AG10803 (cell line): ENCODE measurements around the gene NUP62.

Experiments
- DNase-seq: peaks from one replicate; pipeline ENCODE4 v3.0.0; 2010; ENCODE audit warnings: low read depth
- H3K4me3 ChIP-seq: 2 replicates; pipeline ENCODE4 v1.5.1; 2011; ENCODE audit warnings: mild to moderate bottlenecking, low read length, control low read depth
- CTCF ChIP-seq: conservative IDR thresholded peaks from 2 replicates; pipeline ENCODE4 v1.5.1; 2011; ENCODE audit warnings: mild to moderate bottlenecking, low read length, control low read depth, inconsistent platforms

The NUP62 gene

GRCh38 chr19:49892716-49893115 lies 36.6 kb downstream of the NUP62 start:
- H3K4me3 ChIP-seq, result no peak overlapping the region
- no peak for DNase-seq
- TF ChIP-seq CTCF, result no peak

GRCh38 chr19:49891393-49891792 lies 37.9 kb downstream of the NUP62 start:
- H3K4me3 ChIP-seq, result no peak overlapping the region

GRCh38 chr19:49890349-49891311 lies 38.7 kb downstream of the NUP62 start:
- no peak for TF ChIP-seq CTCF
- H3K4me3 ChIP-seq, result no peak overlapping the region
- DNase-seq, result no peak

More at GRCh38 chr19:49891393-49891792, 37.9 kb downstream of the NUP62 start:
- no peak for TF ChIP-seq CTCF
- DNase-seq, result no peak

- H3K4me3 ChIP-seq, result no peak overlapping the region
- TF ChIP-seq CTCF, result peak; percentile 57
- peak; percentile 60 for DNase-seq
Measured at GRCh38 chr19:49889687-49890348, 39.5 kb downstream of the NUP62 start.

GRCh38 chr19:49889038-49889686 lies 40.1 kb downstream of the NUP62 start:
- TF ChIP-seq CTCF, result no peak
- H3K4me3 ChIP-seq, result no peak overlapping the region
- DNase-seq, result no peak

- no peak for TF ChIP-seq CTCF
- no peak overlapping the region for H3K4me3 ChIP-seq
- no peak for DNase-seq
Measured at GRCh38 chr19:49888510-49888824, 40.8 kb downstream of the NUP62 start.
